HFFc6 (cell line): ENCODE measurements around the gene ARL2BP. TPM values are rescaled to one million over a fixed set of nuclear protein-coding genes. Genes with fewer than 3 reads are reported as not detected.

Source experiments
- DNase-seq: peaks from one replicate; pipeline ENCODE4 v3.0.0-alpha.2; 2018
- H3K27ac Mint-ChIP-seq: 2 replicates; pipeline ENCODE4 v1.8.0; 2020; ENCODE audit warnings: mild to moderate bottlenecking, mixed read lengths
- H3K27me3 Mint-ChIP-seq: 2 replicates; pipeline ENCODE4 v1.8.0; 2021; ENCODE audit warnings: mild to moderate bottlenecking, moderate library complexity, mixed read lengths; ENCODE audit not compliant: insufficient read depth
- H3K36me3 Mint-ChIP-seq: 2 replicates; pipeline ENCODE4 v1.8.0; 2021; ENCODE audit warnings: low read depth, mixed read lengths
- H3K4me1 Mint-ChIP-seq: 2 replicates; pipeline ENCODE4 v1.8.0; 2020; ENCODE audit warnings: low read depth, mixed read lengths
- H3K4me3 Mint-ChIP-seq: 2 replicates; pipeline ENCODE4 v1.8.0; 2020; ENCODE audit warnings: mild to moderate bottlenecking, moderate library complexity, mixed read lengths
- H3K9me3 Mint-ChIP-seq: 2 replicates; pipeline ENCODE4 v1.8.0; 2020; ENCODE audit warnings: mild to moderate bottlenecking, mixed read lengths
- total RNA-seq, 6 experiments: library from RNA; stranded (reverse); fragmentation: NEBNext Ultra II Directional; extraction: Animal tissue kit (Norgen Biotek cat#: 25700); gene quantifications; 2 replicates in 1 of 6; 3 replicates in 5 of 6; pipeline ENCODE4 v1.2.3, GENCODE V29; 2021
- TF ChIP-seq, protein P1 (sequence below): fragments of 200-600 bp; sonication (generic); IDR thresholded peaks from 2 replicates; pipeline ENCODE4 v1.5.0; 2021; ENCODE audit warnings: antibody characterized with exemption, mild to moderate bottlenecking

ARL2BP gene
- total RNA-seq, 6 experiments from 2014 or later = 70.3 to 80.0 (median 76.7) TPM

DNA sequence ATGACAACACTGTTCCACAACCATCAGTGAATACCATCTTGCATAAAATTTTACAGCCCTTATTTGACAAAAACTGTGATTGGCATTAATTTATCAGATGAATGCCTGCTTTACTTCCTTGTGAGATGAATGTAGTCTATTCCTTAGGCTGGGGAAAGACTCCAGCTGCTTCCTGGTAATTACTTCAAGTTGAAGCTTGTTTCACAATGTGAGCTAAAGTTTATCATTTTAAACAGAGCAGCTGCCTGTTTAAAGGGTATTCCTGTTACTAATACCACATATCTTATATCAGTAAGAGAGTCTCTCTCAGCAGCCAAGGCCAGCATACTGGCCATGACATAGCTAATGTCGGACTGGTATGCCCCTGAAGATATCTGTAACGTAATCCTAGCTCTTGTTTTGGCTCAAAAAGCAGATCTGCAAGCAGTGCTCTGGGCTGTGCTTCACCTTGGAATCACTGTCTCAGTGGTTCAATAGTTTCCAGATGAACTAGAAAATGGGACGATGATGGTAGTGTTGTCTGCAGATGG lies 13.2 kb upstream of the ARL2BP start:
- H3K36me3 Mint-ChIP-seq = peaks cover 35% of the 10 kb centered on the region

DNA sequence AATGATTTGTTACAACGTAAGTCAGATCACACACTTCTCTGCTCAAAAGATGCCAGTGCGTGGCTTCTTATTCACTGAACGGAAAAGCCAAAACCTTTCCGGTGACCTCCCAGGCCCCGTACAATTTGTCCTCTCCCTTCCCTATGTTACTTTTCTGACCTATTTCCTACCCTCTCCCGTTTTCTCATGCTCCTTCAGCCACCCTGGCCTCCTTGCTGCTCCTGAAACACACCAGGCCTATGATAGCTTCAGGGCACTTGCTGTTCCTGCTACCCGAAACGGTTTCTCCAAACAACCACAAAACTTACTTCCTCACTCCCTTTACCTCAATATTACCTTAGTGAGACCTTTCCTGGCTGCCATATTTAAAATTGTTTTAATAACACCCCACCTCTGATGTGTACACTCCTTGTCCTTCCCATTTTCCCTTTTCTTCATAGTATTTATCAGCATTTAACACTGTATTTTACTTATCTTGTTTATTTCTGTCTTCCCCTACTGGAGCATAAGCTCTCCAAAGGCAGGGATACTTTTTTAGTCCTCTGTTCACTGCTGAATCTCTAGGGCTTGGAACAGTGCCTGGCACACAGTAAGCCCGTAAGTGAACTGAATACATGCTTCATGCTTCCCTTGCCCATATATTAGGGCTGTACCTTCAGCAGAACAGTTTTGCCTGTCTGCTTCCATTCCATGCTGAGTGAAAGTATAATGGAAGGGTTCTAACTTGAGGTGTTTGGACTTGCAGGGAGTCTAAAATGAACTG lies 10.9 kb upstream of the ARL2BP start:
- H3K4me1 Mint-ChIP-seq = peaks cover 13% of the 10 kb centered on the region
- no peak overlapping the region for H3K4me3 Mint-ChIP-seq
- no peaks in the 10 kb centered on the region; the same call in 1 of the 2 replicates for H3K27me3 Mint-ChIP-seq
- DNase-seq = no peak
- no peaks in the 10 kb centered on the region for H3K9me3 Mint-ChIP-seq
- H3K27ac Mint-ChIP-seq = peak overlapping the region; percentile 4; the same call in 1 of the 2 replicates
- TF ChIP-seq, protein P1, sequence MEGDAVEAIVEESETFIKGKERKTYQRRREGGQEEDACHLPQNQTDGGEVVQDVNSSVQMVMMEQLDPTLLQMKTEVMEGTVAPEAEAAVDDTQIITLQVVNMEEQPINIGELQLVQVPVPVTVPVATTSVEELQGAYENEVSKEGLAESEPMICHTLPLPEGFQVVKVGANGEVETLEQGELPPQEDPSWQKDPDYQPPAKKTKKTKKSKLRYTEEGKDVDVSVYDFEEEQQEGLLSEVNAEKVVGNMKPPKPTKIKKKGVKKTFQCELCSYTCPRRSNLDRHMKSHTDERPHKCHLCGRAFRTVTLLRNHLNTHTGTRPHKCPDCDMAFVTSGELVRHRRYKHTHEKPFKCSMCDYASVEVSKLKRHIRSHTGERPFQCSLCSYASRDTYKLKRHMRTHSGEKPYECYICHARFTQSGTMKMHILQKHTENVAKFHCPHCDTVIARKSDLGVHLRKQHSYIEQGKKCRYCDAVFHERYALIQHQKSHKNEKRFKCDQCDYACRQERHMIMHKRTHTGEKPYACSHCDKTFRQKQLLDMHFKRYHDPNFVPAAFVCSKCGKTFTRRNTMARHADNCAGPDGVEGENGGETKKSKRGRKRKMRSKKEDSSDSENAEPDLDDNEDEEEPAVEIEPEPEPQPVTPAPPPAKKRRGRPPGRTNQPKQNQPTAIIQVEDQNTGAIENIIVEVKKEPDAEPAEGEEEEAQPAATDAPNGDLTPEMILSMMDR = no peak
- H3K36me3 Mint-ChIP-seq = peaks cover 39% of the 10 kb centered on the region

More for the DNA sequence above, 13.2 kb upstream of the ARL2BP start:
- Mint-ChIP-seq H3K9me3 (no peaks in the 10 kb centered on the region), H3K4me3 (no peak overlapping the region), H3K4me1 (peaks cover 18% of the 10 kb centered on the region), H3K27me3 (no peaks in the 10 kb centered on the region; the same call in 1 of the 2 replicates), H3K27ac (no peak overlapping the region)
- no peak for DNase-seq
- TF ChIP-seq, protein P1 = no peak

DNA sequence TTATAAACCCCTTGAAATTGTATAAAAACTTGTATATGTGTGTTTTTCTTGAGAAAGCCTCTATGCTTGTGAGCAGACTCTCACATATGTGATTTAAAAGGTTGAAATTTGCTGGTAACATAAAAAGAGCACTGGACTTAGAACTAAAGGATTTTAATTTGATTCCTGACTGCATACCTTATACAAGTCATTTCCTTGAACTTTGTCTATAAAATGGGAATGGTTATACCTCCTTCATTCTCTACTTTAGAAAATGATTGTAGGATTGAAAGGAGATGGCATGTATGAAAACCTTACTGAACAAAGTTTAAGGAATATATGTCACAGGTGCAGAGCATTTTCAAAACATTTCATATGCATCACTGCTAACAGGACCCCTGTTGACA lies 10.4 kb upstream of the ARL2BP start:
- no peaks in the 10 kb centered on the region; the same call in 1 of the 2 replicates for H3K27me3 Mint-ChIP-seq
- H3K9me3 Mint-ChIP-seq = no peaks in the 10 kb centered on the region
- peaks cover 13% of the 10 kb centered on the region for H3K4me1 Mint-ChIP-seq
- H3K36me3 Mint-ChIP-seq = peaks cover 42% of the 10 kb centered on the region
- H3K4me3 Mint-ChIP-seq = no peak overlapping the region
- no peak for DNase-seq
- no peak overlapping the region; the same call in 1 of the 2 replicates for H3K27ac Mint-ChIP-seq
- TF ChIP-seq, protein P1 = no peak

DNA sequence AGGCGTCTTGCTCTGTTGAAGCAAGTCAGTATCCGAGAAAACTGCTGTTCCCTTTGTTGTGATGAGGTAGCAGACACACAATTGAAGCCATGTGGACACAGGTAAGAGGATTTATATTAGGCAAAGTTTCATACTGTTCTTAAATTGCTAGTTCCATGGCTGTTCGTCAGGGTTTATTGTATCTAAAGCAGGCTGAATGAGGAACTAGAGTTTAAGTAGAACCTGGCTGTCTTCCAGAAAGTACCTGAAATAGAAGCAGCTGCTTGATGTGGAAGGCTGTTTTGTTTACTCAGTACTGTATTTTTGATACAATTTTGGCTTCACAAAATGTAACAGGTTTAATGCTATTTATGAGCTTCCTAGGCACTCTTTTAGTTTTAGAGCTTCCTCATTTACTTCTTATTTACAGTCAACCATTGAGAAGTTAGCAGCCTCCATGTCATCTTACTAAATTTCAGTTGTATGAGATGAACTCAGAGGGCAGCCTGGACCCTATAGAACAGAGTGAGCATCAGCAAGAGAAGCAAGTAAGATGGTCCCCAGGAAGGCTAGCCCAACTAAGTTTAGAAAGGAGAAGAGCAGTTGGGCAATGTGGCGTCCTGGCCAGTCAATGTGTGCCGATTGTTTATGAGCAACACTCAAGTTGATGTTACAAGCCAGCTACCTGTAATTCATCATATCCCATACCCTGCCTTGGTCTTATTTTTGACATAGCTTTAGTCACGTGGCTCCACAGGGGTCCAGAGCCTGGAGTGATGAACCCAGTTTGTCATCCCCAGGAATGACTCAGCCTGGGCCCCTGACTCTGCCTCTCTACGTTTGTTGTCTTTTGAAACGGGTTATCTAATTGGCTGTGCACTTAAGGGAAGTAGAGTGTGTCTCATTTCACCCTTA lies 9.7 kb upstream of the ARL2BP start:
- Mint-ChIP-seq H3K9me3 (no peaks in the 10 kb centered on the region), H3K27me3 (no peaks in the 10 kb centered on the region; the same call in 1 of the 2 replicates), H3K27ac (peak overlapping the region; percentile 67), H3K4me1 (peaks cover 13% of the 10 kb centered on the region), H3K36me3 (peaks cover 40% of the 10 kb centered on the region), H3K4me3 (no peak overlapping the region)
- DNase-seq = peak; percentile 53
- TF ChIP-seq, protein P1 = no peak

DNA sequence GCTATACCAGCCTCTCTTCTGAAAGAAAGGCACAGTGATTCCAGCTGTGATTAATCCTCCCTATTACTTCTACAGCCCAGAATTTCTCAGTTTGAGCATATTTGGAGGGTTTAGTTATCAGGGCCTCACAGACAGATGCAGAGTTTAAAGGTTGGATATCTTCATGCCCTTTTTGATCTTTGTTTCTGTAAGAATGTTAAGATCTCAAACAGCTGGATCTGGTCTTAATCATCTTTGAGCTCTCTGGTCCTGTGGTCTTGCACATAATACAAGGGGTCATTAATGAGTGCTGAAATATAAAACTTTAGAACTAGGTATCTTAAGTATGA lies 9.1 kb upstream of the ARL2BP start:
- DNase-seq = no peak
- Mint-ChIP-seq H3K4me1 (peaks cover 13% of the 10 kb centered on the region), H3K36me3 (peaks cover 36% of the 10 kb centered on the region), H3K27me3 (no peaks in the 10 kb centered on the region; the same call in 1 of the 2 replicates), H3K27ac (peak overlapping the region; percentile 67), H3K4me3 (no peak overlapping the region; the same call in 1 of the 2 replicates), H3K9me3 (no peaks in the 10 kb centered on the region)
- TF ChIP-seq, protein P1 = no peak
